PC-3 (cell line): ENCODE data around the gene FSTL4. TPM values are rescaled to one million over a fixed set of nuclear protein-coding genes. Genes with fewer than 3 reads are reported as not detected.

Experiments used
- ATAC-seq: fragments of 200-7000 bp; cut with Tn5 transposase; 2 replicates; pipeline ENCODE4 v1.9.1; 2020; ENCODE audit warnings: mild to moderate bottlenecking, moderate library complexity
- BruUV-seq: library from RNA; stranded (reverse); fragments of 400-500 nt; replicated peaks from 2 replicates; lab custom pipeline; 2021; lab: Mats Ljungman, UMichigan
- CTCF ChIA-PET: fragments of 300-600 bp; sonication (Branson Sonifier 250); formaldehyde crosslinking; loops from one replicate; lab custom pipeline; 2022; ENCODE audit warnings: antibody characterized with exemption; lab: Charles Lee
- POLR2A ChIA-PET: fragments of 300-600 bp; sonication (Branson Sonifier 250); formaldehyde crosslinking; loops from one replicate; lab custom pipeline; 2022; ENCODE audit warnings: antibody characterized with exemption; ENCODE audit not compliant: unreplicated experiment; lab: Charles Lee
- DNase-seq: peaks from one replicate; pipeline ENCODE4 v3.0.0-alpha.2; 2015
- H2AFZ ChIP-seq: fragments of 300-600 bp; sonication (generic); 2 replicates; pipeline ENCODE4 v1.6.0; 2016; ENCODE audit warnings: antibody characterized with exemption, low read length
- H3F3A ChIP-seq: fragments of 300-600 bp; sonication (generic); one replicate; pipeline ENCODE4 v1.6.0; 2017; ENCODE audit warnings: antibody characterized with exemption, low read length, control low read depth, mild to moderate bottlenecking; ENCODE audit not compliant: unreplicated experiment
- H3K27ac ChIP-seq: fragments of 300-600 bp; sonication (generic); 2 replicates; pipeline ENCODE4 v1.5.1; 2016; ENCODE audit warnings: mild to moderate bottlenecking, low read length
- H3K27me3 ChIP-seq: fragments of 300-600 bp; sonication (generic); 2 replicates; pipeline ENCODE4 v1.6.1; 2016; ENCODE audit warnings: low read length, mixed read lengths
- H3K36me3 ChIP-seq: fragments of 300-600 bp; sonication (generic); 2 replicates; pipeline ENCODE4 v1.6.1; 2016; ENCODE audit warnings: low read depth, mixed run types, low read length, mixed read lengths
- H3K4me1 ChIP-seq: fragments of 300-600 bp; sonication (generic); 2 replicates; pipeline ENCODE4 v1.5.1; 2016; ENCODE audit warnings: low read length; ENCODE audit not compliant: insufficient read depth
- H3K4me2 ChIP-seq: fragments of 300-600 bp; sonication (generic); 2 replicates; pipeline ENCODE4 v1.6.0; 2016; ENCODE audit warnings: low read length
- H3K4me3 ChIP-seq: fragments of 300-600 bp; sonication (generic); 2 replicates; pipeline ENCODE4 v1.5.1; 2016; ENCODE audit warnings: mild to moderate bottlenecking, low read length, mixed read lengths
- H3K79me2 ChIP-seq: fragments of 300-600 bp; sonication (generic); 2 replicates; pipeline ENCODE4 v1.6.1; 2017; ENCODE audit warnings: low read length, mixed read lengths
- H3K9ac ChIP-seq: fragments of 300-600 bp; sonication (generic); 2 replicates; pipeline ENCODE4 v1.6.0; 2016; ENCODE audit warnings: mild to moderate bottlenecking, low read length
- H3K9me2 ChIP-seq: fragments of 300-600 bp; sonication (generic); replicated peaks from 2 replicates; pipeline ENCODE4 v1.6.1; 2016; ENCODE audit warnings: mixed run types, low read length, mixed read lengths
- H3K9me3 ChIP-seq: fragments of 300-600 bp; sonication (generic); 2 replicates; pipeline ENCODE4 v1.6.1; 2016; ENCODE audit warnings: low read length, mixed read lengths
- H4K20me1 ChIP-seq: fragments of 300-600 bp; sonication (generic); 2 replicates; pipeline ENCODE4 v1.6.1; 2016; ENCODE audit warnings: low read length, mixed read lengths
- CTCF ChIP-seq: fragments of 300-600 bp; sonication (generic); conservative IDR thresholded peaks from 2 replicates; pipeline ENCODE4 v1.5.1; 2017; ENCODE audit warnings: antibody characterized with exemption, low read depth, mild to moderate bottlenecking, low read length
- EZH2 ChIP-seq: fragments of 300-600 bp; sonication (generic); IDR thresholded peaks from one replicate; pipeline ENCODE4 v1.6.1; 2017; ENCODE audit warnings: antibody characterized with exemption, mild to moderate bottlenecking, low read length; ENCODE audit not compliant: unreplicated experiment
- EZH2phosphoT487 ChIP-seq: fragments of 300-600 bp; sonication (generic); IDR thresholded peaks from 2 replicates; pipeline ENCODE4 v1.6.1; 2018; ENCODE audit warnings: mild to moderate bottlenecking, antibody characterized with exemption, low read length, borderline replicate concordance
- intact Hi-C: fragments of 100-400 bp; cut with micrococcal nuclease; formaldehyde crosslinking; loops from 2 replicates; pipeline ENCODE4 v1.9.0; 2023
- total RNA-seq: library from RNA; depleted of rRNA; stranded (reverse); fragments of >200 nt; gene quantifications from 2 replicates; pipeline ENCODE4 v1.2.3, GENCODE V29; 2014

Gene FSTL4
- total RNA-seq, 1 experiment from 2014 or later = 4.2 TPM

- intact Hi-C loops = no loop called here
- H3K9ac ChIP-seq = no peak overlapping the region
- H3K27me3 ChIP-seq = no peaks in the 10 kb centered on the region
- no peak overlapping the region for H2AFZ ChIP-seq
- ChIA-PET CTCF (no interaction called here), POLR2A (no interaction called here)
- no peaks in the 10 kb centered on the region for H3K9me3 ChIP-seq
- H3K4me3 ChIP-seq = no peak overlapping the region
- peak; percentile 57 for DNase-seq
- no TSS peak for BruUV-seq
- H3K4me2 ChIP-seq = peak overlapping the region; percentile 37
- no peaks in the 10 kb centered on the region for H3K79me2 ChIP-seq
- ATAC-seq = peak; percentile 89
- peaks cover 20% of the 10 kb centered on the region for H3K4me1 ChIP-seq
- H4K20me1 ChIP-seq = no peaks in the 10 kb centered on the region
- H3F3A ChIP-seq = no peaks in the 10 kb centered on the region
- H3K9me2 ChIP-seq = no peaks in the 10 kb centered on the region
- peak overlapping the region; percentile 58 for H3K27ac ChIP-seq
- H3K36me3 ChIP-seq = no peaks in the 10 kb centered on the region
- TF ChIP-seq EZH2 (no peak), CTCF (no peak), EZH2phosphoT487 (no peak)
Observed at GRCh38 chr5:133370036-133370831, 242.1 kb downstream of the FSTL4 start.

DNA sequence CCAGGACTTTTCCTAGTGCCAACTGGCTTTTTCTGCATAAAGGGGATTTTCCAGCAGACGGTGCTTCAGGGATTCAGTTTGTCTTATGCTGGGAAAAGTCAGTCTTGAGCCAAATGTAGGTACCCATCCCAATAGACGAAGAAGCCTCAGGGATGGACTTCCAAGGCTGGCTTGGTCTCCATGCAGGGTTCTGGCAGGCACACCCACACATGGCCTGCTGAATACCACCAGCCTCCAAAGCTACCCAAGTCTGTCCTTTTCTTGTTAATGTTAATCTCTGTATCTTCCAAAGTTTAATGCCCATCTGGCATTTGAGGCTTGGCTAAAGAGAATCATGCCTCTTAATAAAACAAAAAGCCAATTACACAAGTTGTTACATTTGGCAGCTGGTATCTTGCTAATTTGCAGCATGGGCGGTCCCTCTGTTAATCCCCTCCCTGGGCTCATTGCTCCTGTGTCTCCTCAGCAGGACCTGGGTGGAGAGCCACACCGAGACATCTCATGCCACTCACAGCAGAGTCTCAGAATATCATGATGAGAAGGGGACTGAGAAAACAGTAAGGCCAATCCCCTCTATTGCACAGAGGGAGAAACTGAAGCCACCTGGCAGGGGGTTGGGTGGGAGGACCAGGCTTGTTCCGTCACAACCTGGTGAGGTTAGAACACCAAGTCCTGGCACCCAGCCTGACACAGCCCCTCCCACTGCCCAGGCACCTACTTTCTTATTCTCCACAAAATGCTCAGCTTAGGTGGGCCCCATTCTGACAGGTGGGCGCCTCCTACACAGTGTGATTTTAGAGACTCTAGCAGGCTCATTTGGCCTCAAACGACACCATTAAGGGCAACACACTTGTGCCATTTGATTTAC is 243.2 kb downstream of the FSTL4 start:
- Histone ChIP-seq H3K4me3 (no peak overlapping the region), H3F3A (no peaks in the 10 kb centered on the region), H3K27me3 (no peaks in the 10 kb centered on the region), H3K4me2 (no peak overlapping the region), H2AFZ (no peak overlapping the region), H3K9ac (no peak overlapping the region), H3K27ac (no peak overlapping the region), H3K9me2 (no peaks in the 10 kb centered on the region), H4K20me1 (no peaks in the 10 kb centered on the region), H3K36me3 (no peaks in the 10 kb centered on the region), H3K9me3 (no peaks in the 10 kb centered on the region), H3K79me2 (no peaks in the 10 kb centered on the region), H3K4me1 (peaks cover 20% of the 10 kb centered on the region)
- no TSS peak for BruUV-seq
- ATAC-seq = no peak
- no peak for DNase-seq
- ChIA-PET POLR2A (no interaction called here), CTCF (no interaction called here)
- intact Hi-C loops = no loop called here
- TF ChIP-seq CTCF (no peak), EZH2 (no peak), EZH2phosphoT487 (no peak)
